Fibroblast of skin of left biceps (primary cell): Measurements from ENCODE around the gene TMEM59.
"Not testable (repeated sequence)": the region's sequence is repeated elsewhere in the genome, so short reads cannot be mapped to it uniquely, and the experiment has no call there.

Experiments used
- DNase-seq, 2 experiments: peaks; one replicate each; pipeline ENCODE4 v3.0.0-alpha.2; 2013; ENCODE audit warnings: low read depth in 2 of 2

Gene TMEM59

DNA sequence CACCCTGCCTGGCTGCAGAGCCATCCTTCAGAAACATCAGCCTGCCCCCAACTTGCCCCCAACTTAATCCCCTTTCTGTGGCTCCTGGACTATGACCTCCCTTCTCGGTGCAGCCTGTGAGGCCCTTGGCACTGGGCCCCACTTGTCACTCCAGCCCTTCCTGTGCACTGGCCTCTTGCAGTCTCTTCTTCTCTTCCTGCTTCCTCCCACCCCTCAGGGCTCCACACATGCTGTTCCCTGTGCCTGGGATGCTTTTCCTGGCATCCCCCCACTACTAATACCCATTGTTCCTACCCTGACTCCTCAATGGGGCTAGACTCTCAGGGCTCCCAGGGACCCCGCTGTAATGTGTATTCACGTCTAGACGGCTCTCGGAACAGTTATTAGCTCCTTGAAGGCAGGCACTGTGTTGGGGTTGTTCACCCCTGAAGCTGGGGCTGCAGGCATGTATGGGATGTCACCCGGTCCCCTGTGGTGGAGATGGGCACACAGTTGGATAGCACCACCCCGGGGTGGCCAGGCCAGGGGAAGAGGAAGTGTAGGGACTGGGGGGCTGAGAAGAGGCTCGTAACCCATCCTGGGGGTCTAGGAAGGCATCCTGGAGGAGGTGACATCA is 39.5 kb downstream of the TMEM59 start:
- no peak for DNase-seq

GRCh38 chr1:54012863-54013262 is 40.1 kb downstream of the TMEM59 start:
- no peak for DNase-seq

DNA sequence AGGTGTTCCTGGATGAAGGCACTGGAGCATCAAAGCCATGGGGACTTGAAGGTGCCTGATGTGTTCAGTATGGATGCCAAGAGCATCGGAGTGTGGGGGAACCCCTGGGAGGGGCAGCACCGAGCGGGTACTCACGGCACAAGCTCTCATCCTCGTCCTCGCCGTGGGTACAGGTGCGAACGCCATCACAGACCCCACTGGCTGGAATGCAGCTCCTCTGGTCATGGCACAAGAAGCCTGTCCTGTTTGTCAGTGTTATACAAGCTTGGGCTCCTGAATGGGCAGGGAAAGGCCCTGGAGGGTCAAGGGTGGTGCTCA is 41.0 kb downstream of the TMEM59 start:
- no peak for DNase-seq

DNA sequence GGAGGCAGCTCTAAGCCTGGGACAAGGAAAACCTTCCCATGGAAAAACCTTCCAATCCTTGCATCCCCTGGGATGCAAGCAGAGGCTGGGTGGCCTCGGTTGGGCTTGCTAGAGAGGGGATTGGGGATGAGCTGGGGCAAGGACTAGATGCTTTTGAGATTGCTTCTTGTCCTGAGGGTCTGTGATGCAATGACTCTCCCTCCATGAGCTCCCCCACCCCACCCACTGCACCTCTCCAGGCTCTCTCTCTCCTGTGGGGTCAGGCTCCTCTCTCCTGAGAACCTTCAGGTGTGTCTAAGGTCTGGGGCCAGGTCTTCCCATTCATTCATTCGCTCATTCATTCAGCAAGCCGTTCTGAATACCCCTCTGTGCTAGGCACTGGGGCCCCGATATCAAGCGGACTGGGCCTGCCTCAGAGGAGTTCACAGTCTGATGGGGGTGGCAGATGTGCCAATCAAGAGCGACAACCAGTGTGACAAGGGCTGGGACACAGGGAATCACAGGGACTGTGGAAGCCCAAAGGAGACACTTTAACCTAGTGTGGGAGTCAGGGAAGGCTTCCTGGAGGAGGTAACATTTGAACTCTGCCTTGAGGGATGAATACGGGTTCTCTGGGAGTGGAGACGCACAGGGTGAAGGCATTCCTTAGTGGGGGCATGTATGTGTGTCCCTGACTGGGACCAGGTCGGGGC is 41.5 kb downstream of the TMEM59 start:
- no peak for DNase-seq

GRCh38 chr1:54010415-54011117 is 42.4 kb downstream of the TMEM59 start:
- DNase-seq, result no peak

DNA sequence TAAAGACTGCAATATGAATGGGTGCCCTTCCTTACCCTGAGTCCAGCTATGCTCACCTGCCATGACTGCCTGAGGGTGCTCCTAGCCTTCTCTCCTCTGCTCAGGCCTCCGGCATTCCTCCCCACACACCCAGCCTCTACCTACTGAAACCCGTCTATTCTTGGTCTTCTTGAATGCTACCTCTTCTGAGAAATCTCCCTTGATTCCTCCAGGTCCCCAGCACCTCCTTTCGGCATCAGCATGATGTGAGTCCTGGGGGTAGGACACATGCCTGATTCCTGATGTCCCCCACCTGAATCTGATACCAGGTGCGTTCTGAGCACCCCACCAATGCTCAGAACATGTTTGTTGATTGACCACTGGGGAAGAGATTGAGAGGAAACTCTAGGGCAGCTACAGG is 43.6 kb downstream of the TMEM59 start:
- no peak for DNase-seq

GRCh38 chr1:54008876-54009275 is 44.1 kb downstream of the TMEM59 start:
- no peak for DNase-seq

GRCh38 chr1:54007613-54008012 is 45.4 kb downstream of the TMEM59 start:
- DNase-seq, result no peak

- no peak for DNase-seq
Observed at GRCh38 chr1:54006508-54006907, 46.5 kb downstream of the TMEM59 start.

DNA sequence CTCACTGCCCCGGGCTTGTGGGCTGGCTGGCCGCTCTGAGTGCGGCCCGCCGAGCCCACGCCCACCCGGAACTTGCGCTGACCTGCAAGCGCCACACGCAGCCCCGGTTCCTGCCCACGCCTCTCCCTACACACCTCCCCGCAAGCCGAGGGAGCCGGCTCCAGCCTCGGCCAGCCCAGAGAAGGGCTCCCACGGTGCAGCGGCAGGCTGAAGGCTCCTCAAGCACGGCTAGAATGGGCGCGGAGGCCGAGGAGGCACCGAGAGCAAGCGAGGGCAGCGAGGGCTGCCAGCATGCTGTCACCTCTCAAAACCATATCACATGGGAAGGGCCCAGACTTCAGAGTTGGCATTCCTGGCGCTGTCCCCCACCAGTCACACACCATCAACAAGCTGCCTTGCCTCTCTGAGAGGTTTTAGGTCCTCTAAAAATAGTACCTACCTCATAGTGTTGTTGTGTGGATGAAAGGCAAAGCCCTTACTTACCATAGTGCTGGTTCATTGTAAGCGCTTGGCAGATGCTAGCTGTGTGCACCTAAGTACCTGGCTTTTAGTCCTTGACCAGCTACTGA is 48.4 kb downstream of the TMEM59 start:
- DNase-seq, result no peak

DNA sequence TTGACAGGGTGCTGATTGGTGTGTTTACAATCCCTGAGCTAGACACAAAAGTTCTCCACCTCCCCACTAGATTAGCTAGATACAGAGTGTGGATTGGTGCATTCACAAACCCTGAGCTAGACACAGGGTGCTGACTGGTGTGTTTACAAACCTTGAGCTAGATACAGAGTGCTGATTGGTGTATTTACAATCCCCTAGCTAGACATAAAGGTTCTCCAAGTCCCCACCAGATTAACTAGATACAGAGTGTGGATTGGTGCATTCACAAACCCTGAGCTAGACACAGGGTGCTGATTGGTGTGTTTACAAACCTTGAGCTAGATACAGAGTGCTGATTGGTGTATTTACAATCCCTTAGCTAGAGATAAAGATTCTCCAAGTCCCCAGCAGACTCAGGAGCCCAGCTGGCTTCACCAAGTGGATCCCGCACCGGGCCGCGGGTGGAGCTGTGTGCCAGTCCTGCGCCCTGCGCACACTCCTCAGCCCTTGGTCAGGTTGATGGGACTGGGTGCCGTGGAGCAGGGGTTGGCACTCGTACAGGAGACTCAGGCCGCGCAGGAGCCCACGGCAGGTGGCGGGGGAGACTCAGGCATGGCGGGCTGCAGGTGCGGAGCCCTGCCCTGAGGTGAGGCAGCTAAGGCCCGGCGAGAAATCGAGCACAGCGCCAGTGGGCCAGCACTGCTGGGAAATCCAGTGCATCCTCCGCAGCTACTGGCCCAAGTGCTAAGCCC is 49.1 kb downstream of the TMEM59 start:
- not testable (repeated sequence) for DNase-seq

DNA sequence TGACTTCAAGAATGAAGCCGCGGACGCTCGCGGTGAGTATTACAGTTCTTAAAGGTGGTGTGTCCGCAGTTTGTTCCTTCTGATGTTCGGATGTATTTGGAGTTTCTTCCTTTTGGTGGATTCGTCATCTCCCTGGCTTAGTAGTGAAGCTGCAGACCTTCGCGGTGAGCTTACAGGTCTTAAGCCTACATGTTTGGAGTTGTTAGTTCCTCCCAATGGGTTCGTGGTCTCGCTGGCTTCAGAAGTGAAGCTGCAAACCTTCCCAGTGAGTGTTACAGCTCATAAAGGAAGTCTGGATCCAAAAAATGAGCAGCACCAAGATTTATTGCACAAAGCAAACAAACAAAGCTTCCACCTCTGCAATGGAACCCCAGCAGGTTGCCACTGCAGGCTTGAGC is 49.8 kb downstream of the TMEM59 start:
- no peak for DNase-seq

GRCh38 chr1:54002544-54003248 is 50.3 kb downstream of the TMEM59 start:
- no peak for DNase-seq

GRCh38 chr1:54001591-54001990 is 51.4 kb downstream of the TMEM59 start:
- DNase-seq, result no peak

DNA sequence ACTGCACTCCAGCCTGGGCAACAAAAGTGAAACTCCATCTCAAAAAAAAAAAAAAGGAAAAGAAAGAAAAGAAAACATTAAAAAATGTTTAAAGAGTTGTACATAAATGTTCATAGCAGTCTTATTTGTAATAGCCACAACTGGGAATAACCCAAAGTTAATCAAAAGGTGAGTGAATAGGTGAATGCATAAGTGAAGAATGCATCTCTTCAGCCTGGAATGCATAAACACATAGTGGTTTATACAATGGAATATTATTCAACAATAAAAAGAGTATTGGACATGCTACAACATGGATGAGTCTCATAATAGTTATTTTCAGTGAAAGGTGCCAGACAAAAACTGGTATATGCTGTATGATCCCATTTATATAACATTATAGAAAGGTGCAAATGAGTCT is 53.1 kb downstream of the TMEM59 start:
- DNase-seq, result no peak

GRCh38 chr1:53998223-53998622 is 54.8 kb downstream of the TMEM59 start:
- DNase-seq, result no peak

GRCh38 chr1:53995683-53996082 is 57.3 kb downstream of the TMEM59 start:
- no peak for DNase-seq

- not testable (repeated sequence) for DNase-seq
Observed at GRCh38 chr1:53994516-53994915, 58.5 kb downstream of the TMEM59 start.

DNA sequence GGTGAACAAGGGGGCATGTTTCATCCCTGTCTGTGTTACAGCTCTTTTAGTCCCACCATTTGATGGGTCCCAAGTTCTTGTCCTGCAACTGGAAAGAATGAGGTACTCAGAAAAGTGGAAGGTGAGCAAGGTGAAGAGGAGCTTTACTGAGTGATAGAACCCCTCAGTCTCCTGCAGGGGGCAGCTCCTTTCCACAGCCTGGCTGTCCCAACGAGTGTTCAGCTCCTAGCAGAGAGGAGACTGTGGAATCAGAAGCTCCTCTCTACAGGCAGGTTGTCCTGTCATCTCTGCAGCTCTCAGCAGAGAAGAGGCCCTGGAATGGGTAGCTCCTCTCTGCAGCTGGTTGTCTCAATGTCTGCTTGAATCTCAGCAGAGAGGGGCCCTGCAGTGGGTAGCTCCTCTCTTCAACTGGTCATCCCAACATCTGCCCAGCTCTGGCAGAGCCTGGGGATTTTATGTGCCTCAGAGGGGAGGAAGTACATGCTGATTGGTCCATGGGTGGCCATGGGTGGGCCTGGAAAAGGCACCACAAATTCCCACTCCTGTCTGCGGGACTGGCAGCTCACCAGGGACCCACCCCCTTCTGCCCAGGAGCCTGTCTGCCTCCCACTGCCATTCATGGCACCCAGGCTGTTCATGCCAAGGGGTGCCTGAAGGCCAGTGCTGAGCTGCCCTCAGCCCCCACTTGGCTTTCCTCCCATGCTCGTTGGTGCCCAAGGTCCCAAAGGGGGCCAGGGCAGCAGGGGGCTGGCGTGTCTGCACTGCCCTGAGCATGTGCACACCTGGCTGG is 60.7 kb downstream of the TMEM59 start:
- no peak for DNase-seq

GRCh38 chr1:53987880-53988279 is 65.1 kb downstream of the TMEM59 start:
- DNase-seq, result no peak

DNA sequence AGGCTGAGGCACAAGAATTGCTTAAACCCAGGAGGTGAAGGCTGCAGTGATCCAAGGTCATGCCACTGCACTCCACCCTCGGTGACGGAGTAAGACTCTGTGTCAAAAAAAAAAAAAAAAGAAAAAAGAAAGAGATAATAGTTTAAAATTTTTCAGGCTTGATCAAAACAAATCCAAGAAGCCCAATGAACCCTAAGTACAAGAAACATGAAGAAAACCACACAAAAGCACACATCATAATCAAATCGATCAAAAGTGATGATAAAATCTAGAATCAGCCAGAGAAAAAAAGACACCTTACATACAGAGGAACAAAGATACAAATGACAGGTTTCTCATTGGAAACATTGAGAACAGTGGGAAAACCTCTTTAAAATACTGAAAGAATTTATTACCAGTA is 66.5 kb downstream of the TMEM59 start:
- DNase-seq, result no peak
